NCI-H1092 treated with DMSO at 0.1 percent for 48 hours (cell line): Measurements from ENCODE around the gene EFCAB13.
A peak's percentile ranks its signal among the peaks of the same experiment; 100 is the strongest.
"Not testable (repeated sequence)": the region's sequence is repeated elsewhere in the genome, so short reads cannot be mapped to it uniquely, and the experiment has no call there.

ENCODE experiments used
- DNase-seq: peaks from one replicate; lab custom pipeline; 2025; lab: John Stamatoyannopoulos, UW

The EFCAB13 gene

GRCh38 chr17:47330548-47330947 lies 6.8 kb downstream of the EFCAB13 start:
- no peak for DNase-seq

DNA sequence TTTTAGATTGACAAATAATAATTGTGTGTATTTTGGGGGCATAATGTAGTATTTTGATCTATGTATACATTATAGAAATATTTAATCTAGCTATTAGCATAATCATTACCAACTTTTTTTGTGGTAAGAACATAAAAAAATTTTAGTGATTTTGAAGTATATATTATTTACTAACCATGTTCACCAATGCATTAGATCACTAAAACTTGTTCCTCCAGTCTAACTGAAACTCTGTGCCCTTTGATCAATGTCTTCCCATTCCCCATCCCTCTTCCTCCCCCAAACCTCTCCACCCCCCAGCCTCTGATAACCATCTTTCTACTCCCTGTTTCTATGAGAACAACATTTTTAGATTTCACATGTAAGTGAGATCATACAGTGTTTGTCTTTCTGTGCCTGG lies 8.5 kb downstream of the EFCAB13 start:
- no peak for DNase-seq

- DNase-seq, result no peak
Measured at GRCh38 chr17:47335101-47335936, 11.6 kb downstream of the EFCAB13 start.

GRCh38 chr17:47338026-47338425 lies 14.3 kb downstream of the EFCAB13 start:
- DNase-seq, result no peak

DNA sequence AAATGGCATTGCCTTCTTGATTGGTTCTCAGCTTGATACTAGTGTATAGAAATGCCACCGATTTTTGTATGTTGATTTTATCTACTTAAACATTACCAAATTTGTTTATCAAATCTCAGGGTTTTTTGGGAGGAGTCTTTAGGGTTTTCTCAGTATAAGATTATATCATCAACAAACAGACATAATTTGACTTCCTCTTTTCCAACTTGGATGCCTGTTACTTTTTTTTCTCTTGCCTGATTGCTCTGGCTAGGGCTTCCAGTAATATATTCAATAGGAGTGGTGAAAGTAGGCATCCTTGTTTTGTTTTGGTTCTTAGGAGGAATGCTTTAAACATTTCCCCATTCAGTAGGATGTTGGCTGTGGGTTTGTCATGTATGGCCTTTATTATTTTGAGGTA lies 29.1 kb downstream of the EFCAB13 start:
- no peak for DNase-seq

- DNase-seq, result no peak
Measured at GRCh38 chr17:47358652-47359051, 34.9 kb downstream of the EFCAB13 start.

DNA sequence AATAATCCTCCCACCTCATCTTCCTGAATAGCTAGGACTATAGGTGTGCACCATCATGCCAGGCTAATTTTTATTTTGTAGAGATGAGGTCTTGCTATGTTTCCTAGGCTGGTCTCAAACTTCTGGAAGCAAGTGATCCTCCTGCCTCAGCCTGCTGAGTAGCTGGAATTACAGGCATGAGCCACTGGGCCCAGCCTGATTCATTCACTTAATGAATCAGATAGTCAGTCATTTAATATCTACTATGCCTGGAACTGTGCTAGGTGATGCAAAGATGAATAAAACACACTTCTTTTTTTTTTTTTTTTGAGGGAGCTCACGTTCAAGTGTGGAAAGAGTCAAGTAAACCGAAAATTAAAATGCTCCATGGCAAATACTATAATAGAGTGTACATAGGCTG lies 39.4 kb downstream of the EFCAB13 start:
- DNase-seq, result no peak

- no peak for DNase-seq
Measured at GRCh38 chr17:47367257-47367656, 43.5 kb downstream of the EFCAB13 start.

DNA sequence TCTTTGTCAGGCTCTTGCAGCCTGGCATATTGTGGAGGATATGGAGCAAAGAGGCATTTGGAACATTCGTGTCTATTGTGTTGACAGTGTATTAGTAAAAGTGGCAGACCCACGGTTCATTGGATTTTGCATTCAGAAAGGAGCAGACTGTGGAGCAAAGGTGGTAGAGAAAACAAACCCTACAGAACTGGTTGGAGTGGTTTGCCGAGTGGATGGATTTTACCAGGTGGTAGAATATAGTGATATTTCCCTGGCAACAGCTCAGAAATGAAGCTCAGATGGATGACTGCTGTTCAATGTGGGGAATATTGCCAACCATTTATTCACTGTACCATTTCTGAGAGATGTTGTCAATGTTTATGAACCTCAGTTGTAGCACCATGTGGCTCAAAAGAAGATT lies 44.5 kb downstream of the EFCAB13 start:
- DNase-seq, result peak; percentile 8

DNA sequence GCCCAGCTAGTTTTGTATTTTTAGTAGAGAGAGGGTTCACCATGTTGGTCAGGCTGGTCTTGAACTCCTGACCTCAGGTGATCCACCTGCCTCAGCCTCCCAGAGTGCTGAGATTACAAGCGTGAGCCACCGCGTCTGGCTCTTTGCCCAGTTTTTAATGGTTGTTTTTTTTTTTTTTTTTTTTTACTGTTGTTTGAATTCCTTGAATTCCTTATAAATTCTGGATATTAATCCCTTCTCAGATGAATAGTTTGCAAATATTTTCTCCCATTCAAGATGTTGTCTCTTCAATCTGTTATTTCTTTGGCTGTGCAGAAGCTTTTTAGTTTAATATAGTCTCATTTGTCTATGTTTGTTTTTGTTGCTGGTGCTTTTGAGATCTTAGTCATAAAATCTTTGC lies 47.1 kb downstream of the EFCAB13 start:
- DNase-seq, result not testable (repeated sequence)

- no peak for DNase-seq
Measured at GRCh38 chr17:47373002-47373401, 49.2 kb downstream of the EFCAB13 start.

DNA sequence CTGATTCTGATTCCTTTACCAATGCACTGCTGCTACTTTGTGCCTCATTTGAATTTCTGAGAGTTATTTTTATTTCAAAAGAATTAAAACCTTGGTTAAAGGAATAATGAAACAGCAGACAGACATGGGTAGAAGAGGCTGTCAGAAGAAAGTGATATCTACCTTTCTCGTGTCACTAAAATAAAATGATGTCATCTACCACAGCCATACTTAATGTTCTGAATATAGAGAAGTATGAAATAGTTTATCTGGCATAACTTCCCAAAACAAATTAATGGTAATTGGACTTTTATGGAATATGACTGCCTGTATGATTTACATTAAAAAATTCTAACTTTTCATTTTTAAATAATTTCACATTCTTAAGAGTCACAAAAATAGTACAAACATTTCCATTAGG lies 52.5 kb downstream of the EFCAB13 start:
- no peak for DNase-seq

GRCh38 chr17:47388825-47389224 lies 65.1 kb downstream of the EFCAB13 start:
- no peak for DNase-seq

DNA sequence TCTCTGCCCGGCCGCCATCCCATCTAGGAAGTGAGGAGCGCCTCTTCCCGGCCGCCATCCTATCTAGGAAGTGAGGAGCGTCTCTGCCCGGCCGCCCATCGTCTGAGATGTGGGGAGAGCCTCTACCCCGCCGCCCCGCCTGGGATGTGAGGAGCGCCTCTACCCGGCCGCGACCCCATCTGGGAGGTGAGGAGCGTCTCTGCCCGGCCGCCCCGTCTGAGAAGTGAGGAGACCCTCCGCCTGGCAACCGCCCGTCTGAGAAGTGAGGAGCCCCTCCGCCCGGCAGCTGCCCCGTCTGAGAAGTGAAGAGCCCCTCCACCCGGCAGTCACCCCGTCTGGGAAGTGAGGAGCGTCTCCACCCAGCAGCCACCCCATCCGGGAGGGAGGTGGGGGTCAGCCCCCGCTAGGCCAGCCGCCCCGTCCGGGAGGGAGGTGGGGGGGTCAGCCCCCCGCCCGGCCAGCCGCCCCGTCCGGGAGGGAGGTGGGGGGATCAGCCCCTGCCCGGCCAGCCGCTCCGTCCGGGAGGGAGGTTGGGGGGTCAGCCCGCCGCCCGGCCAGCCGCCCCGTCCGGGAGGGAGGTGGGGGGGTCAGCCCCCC lies 73.9 kb downstream of the EFCAB13 start:
- DNase-seq, result not testable (repeated sequence)

DNA sequence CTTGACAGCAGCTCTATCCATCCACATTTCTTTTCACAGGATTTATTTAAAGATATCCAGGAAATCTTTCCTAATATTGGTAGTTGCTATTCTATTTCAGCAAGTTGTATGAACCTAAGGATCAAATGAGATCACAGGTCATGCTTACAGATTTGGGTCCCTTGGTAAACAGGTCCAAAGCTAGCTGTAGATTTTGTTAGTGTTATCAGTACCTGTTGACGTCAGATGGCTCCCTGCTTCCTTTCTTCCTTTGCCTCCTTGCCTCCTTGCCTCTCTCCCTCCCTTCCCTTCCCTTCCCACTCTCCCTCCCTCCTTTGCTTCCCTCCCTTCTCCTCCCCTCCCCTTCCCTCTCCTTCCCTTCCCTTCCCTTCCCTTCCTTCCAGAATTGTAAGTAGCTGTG lies 76.6 kb downstream of the EFCAB13 start:
- no peak for DNase-seq

DNA sequence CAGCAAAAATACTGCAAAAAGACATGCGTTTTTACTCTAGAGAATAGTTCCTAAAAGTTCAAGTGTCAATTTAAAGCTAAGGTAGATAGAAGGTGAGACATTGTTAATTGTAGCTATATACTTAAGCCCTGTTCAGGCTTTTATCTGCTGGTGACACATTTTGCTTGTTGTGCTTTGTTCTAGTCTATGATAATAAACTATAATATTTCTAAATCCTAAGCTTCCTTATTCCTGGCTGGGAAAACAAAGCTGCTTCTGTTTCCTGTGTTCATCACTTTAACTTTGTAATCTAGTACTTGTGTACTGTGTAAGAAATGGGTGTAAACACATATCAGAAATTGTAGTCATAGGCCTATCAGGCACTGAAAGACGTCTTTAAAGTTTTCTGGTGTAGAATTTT lies 77.3 kb downstream of the EFCAB13 start:
- DNase-seq, result no peak

DNA sequence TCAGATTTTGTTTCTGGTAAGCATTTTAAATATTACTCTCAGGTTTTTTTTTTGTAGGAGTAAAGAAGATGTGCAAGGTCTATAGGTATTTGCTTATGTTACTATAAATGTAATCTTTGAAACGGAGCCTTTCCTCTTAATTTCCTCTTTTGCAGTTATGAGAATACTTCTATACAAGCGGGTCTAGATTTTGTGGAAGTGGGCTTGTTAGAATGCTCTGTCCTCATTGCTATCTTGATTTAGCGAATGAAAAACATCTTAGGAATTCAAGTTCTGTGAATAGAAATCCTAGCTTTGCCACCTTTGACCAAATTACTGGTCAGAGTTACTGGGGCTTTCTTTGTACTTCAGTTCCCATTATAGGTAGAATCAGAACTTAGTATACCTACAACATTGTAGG lies 80.3 kb downstream of the EFCAB13 start:
- no peak for DNase-seq

- DNase-seq, result no peak
Measured at GRCh38 chr17:47404875-47405274, 81.1 kb downstream of the EFCAB13 start.

DNA sequence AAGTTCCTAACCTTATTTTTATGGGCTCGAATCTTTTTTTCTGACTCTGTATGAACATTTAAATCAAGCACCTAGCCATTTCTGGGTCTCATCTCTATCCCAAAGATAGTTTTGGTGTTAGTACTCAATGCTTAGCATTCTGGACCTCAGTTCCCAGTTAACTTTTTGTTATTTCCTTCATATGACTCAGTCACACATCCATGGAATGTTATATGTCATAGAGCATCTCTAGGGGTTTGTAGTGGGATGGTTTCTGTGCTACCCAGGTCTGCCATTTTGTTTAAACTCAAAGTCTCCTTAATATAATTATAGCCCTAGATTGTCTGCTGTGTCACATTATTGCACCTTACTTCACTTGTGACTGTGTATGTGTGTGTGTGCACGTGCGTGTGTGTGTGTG lies 90.1 kb downstream of the EFCAB13 start:
- DNase-seq, result no peak

GRCh38 chr17:47414612-47415011 lies 90.9 kb downstream of the EFCAB13 start:
- DNase-seq, result no peak

DNA sequence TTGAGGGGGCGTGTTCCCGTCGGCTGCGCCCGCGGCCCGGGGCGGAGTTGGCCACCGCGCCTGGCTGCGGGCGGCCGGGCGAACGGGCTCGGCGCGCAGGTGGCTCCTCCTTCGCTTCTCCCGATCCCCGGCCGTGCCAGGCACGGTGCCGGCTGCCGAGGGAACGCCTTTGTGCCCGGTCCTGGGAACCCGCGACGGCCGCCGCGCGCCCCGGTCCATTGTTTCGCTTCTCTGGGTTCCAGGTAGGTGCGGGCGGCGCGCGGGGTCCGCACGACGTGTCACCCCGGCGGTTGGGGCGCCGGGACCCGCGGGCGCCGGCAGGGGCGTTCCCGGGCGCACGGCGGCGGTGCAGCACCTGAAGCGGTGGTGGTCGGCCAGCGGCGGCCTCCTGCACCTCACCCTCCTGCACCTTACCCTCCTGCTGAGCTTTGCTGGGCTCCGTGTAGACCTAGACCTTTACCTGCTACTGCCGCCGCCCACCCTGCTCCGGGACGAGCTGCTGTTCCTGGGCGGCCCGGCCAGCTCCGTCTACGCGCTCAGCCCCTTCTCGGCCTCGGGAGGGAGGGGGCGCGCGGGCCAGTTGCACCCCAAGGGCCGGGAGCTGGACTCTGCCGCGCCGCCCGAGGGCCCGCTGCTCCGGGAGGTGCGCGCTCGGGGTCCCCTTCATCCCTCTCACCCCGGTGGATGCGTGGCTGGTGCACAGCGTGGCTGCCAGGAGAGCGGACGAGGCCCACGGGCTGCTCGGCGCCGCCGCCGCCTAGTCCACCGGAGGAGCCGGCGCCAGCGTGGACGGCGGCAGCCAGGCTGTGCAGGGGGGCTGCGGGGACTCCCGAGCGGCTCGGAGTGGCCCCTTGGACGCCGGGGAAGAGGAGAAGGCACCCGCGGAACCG lies 99.9 kb downstream of the EFCAB13 start:
- peak; percentile 15 for DNase-seq

GRCh38 chr17:47425233-47425632 lies 101.5 kb downstream of the EFCAB13 start:
- DNase-seq, result not testable (repeated sequence)
